Gastrocnemius medialis (tissue), 4 donors: ENCODE measurements around the gene RCOR1. TPM values are rescaled to one million over a fixed set of nuclear protein-coding genes. Genes with fewer than 3 reads are reported as not detected.
A peak's percentile ranks its signal among the peaks of the same experiment; 100 is the strongest.

Experiments used
- ATAC-seq, 2 donors: fragments of 150-250 bp; one replicate each; pipeline ENCODE4 v1.9.1; 2016
- DNase-seq, 2 donors: peaks; one replicate each; pipeline ENCODE4 v3.0.0-alpha.2; 2019
- H3K27ac ChIP-seq, 4 donors: fragments of 200-600 bp; sonication (generic); 1 replicate in 1 of 4; 2 replicates in 3 of 4; pipeline ENCODE4 v1.5.1; 2016 to 2018; ENCODE audit warnings: mild to moderate bottlenecking in 2 of 4, moderate library complexity in 1 of 4
- H3K27me3 ChIP-seq, 3 donors: fragments of 200-600 bp; sonication (generic) in 2 of 3; 1 replicate in 1 of 3; 2 replicates in 2 of 3; pipeline versions ENCODE4 v1.5.1 to v1.6.0; 2016 to 2019; ENCODE audit warnings: mild to moderate bottlenecking in 1 of 3, moderate library complexity in 1 of 3
- H3K36me3 ChIP-seq, 2 donors: fragments of 200-600 bp; sonication (generic) in 1 of 2; one replicate each; pipeline ENCODE4 v1.5.1; 2017 to 2018
- H3K4me1 ChIP-seq, 2 donors: fragments of 200-600 bp; sonication (generic) in 1 of 2; one replicate each; pipeline ENCODE4 v1.5.1; 2016 to 2017; ENCODE audit warnings: mild to moderate bottlenecking in 2 of 2
- H3K4me3 ChIP-seq, 4 donors: fragments of 200-600 bp; sonication (generic) in 3 of 4; 1 replicate in 1 of 4; 2 replicates in 3 of 4; pipeline ENCODE4 v1.5.1; 2016 to 2019; ENCODE audit warnings: mild to moderate bottlenecking in 2 of 4
- H3K9me3 ChIP-seq, 3 donors: fragments of 200-600 bp; sonication (generic) in 2 of 3; 1 replicate in 1 of 3; 2 replicates in 2 of 3; pipeline ENCODE4 v1.5.1; 2016 to 2019
- POLR2A ChIP-seq, 2 donors: fragments of 450-650 bp; IDR thresholded peaks; one replicate each; pipeline ENCODE4 v1.6.1; 2017; ENCODE audit warnings: antibody characterized with exemption in 2 of 2, mild to moderate bottlenecking in 2 of 2, moderate library complexity in 2 of 2
- in situ Hi-C, 4 donors: fragments of 200-750 bp; cut with MboI; loops; one replicate each; pipeline versions ENCODE4 v1.15.0 to v1.8.0; 2017; ENCODE audit warnings: low sequenced_read_pairs in 4 of 4
- intact Hi-C: fragments of 100-400 bp; cut with DNase I; formaldehyde crosslinking; loops from one replicate; pipeline ENCODE4 v1.15.1; 2023; ENCODE audit warnings: low total_unique reads
- total RNA-seq, 4 donors: library from RNA; depleted of rRNA; stranded (reverse); fragments of >200 nt; gene quantifications; one replicate each; pipeline versions ENCODE4 v1.1.0 to v1.2.3, GENCODE V29; 2016
- TF ChIP-seq, protein P1 (sequence below), 5 experiments: fragments of 450-650 bp in 3 of 5; fragments of 200-600 bp in 2 of 5; sonication (generic) in 2 of 5; IDR thresholded peaks in 4 of 5; conservative IDR thresholded peaks in 1 of 5; 1 replicate in 4 of 5; 2 replicates in 1 of 5; pipeline ENCODE4 v1.5.1; 2016 to 2019; ENCODE audit warnings: antibody characterized with exemption in 5 of 5, mild to moderate bottlenecking in 3 of 5, moderate library complexity in 3 of 5

RCOR1 gene
- total RNA-seq, 4 donors from 2014 or later = 10.0 to 14.2 (median 12.1) TPM

DNA sequence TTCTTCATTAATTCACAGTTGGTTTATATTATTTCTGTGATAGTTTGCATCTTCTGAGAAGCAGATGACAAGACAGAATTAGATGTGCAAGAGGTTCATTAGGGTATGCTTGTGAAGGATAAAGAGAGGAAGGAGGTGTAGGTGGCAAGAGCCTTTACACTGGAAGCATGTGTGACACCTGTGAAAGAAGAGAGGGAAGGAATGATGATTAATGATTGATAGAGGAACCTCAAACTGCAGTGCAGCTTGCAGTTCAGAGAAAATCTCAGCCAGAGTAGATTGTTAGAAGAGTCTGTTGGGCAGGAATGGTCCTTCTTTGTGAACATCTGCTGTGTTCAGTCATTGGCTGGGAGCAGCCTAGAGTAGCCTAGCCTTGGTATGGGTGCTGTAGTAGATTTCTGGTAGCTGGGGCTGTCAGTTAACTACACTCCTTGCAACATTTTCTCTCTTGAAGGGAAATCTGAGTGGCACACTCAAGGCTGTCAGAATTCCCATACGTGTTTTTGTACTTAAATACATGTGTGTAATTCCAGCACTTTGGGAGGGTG is 9.0 kb downstream of the RCOR1 start:
- in situ Hi-C loops (no loop called here), intact Hi-C loops (no loop called here)
- no peaks in the 10 kb centered on the region for H3K36me3 ChIP-seq
- H3K27me3 ChIP-seq = no peaks in the 10 kb centered on the region
- peaks cover 31 to 33% of the 10 kb centered on the region in 2 donors for H3K4me1 ChIP-seq
- H3K9me3 ChIP-seq = no peaks in the 10 kb centered on the region
- ATAC-seq (no peak), DNase-seq (no peak)
- H3K27ac ChIP-seq = no peak overlapping the region
- no peak overlapping the region for H3K4me3 ChIP-seq
- TF ChIP-seq POLR2A (IDR thresholded peaks at IDR 0.05) = no peak
- TF ChIP-seq, protein P1, sequence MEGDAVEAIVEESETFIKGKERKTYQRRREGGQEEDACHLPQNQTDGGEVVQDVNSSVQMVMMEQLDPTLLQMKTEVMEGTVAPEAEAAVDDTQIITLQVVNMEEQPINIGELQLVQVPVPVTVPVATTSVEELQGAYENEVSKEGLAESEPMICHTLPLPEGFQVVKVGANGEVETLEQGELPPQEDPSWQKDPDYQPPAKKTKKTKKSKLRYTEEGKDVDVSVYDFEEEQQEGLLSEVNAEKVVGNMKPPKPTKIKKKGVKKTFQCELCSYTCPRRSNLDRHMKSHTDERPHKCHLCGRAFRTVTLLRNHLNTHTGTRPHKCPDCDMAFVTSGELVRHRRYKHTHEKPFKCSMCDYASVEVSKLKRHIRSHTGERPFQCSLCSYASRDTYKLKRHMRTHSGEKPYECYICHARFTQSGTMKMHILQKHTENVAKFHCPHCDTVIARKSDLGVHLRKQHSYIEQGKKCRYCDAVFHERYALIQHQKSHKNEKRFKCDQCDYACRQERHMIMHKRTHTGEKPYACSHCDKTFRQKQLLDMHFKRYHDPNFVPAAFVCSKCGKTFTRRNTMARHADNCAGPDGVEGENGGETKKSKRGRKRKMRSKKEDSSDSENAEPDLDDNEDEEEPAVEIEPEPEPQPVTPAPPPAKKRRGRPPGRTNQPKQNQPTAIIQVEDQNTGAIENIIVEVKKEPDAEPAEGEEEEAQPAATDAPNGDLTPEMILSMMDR (IDR thresholded peaks at IDR 0.05 in 4 of 5, conservative IDR thresholded peaks at IDR 0.05 in 1 of 5) = no peak

DNA sequence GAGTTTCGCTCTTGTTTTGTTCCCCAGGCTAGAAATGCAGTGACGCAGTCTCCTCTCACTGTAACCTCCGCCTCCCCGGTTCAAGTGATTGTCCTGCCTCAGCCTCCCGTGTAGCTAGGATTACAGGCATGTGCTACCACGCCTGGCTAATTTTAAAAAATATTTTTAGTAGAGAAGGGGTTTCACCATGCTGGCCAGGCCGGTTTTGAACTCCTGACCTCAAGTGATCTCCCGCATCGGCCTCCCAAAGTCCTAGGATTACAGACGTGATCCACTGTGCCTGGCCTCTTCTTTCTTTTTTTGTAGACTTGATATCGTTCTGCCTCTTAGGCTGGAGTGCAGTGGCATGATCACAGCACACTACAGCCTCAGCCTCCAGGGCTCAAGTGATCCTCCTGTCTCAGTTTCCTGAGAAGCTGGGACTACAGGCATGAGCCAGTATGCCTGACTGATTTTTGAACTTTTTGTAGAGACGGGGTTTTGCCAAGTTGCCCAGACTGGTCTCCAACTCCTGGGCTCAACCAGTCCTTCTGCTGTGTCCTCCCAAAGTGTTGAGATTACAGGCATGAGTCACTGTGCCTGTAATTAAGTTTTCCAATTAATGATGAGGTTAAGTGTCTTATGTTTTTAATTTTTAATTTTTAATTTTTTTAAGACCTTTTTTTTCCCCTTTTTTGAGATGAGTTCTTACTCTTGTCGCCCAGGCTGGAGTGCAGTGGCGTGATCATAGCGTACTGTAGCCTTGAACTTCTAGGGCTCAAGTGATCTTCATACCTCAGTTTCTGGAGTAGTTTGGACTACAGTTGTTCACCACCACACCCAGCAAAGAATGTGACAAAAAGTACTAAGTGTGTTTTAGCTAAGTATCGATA is 10.2 kb downstream of the RCOR1 start:
- Histone ChIP-seq H3K4me3 (no peak overlapping the region), H3K4me1 (peaks cover 38 to 39% of the 10 kb centered on the region in 2 donors), H3K36me3 (no peaks in the 10 kb centered on the region), H3K9me3 (no peaks in the 10 kb centered on the region), H3K27ac (peak overlapping the region in 2 of 4 donors; percentile 6 to 43), H3K27me3 (no peaks in the 10 kb centered on the region)
- intact Hi-C loops (no loop called here), in situ Hi-C loops (no loop called here)
- TF ChIP-seq POLR2A (IDR thresholded peaks at IDR 0.05) = no peak
- TF ChIP-seq, protein P1 (IDR thresholded peaks at IDR 0.05 in 4 of 5, conservative IDR thresholded peaks at IDR 0.05 in 1 of 5) = no peak
- ATAC-seq (peak in 1 of 2 donors; percentile 25), DNase-seq (no peak)

DNA sequence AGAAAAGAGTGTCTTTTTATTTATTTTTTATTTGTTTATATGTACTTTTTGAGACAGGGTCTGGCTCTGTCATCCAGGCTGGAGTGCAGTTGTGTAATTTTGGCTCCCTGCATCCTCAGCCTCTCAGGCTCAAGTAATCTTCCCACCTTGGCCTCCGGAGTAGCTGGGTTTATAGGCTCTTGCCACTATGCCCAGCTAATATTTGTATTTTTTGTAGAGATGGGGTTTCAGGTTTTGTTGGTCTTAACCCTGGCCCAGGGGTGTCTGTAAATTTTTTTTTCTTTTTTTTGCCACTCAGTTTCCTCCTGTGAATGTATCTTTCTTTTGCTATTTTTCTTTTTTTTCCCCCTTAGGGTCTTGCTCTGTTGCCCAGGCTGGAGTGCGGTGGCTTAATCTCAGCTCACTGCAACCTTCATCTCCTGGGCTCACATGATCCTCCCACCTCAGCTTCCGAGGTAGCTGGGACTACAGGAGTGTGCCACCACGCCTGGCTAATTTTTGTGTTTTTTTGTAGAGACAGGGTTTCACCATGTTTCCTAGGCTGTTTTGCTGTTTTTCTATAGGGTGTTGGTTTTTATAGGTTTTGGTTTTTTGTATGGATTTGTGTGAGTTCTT is 11.0 kb downstream of the RCOR1 start:
- ATAC-seq (no peak), DNase-seq (no peak)
- peak overlapping the region in 1 of 4 donors; percentile 37 for H3K27ac ChIP-seq
- peaks cover 41 to 42% of the 10 kb centered on the region in 2 donors for H3K4me1 ChIP-seq
- H3K27me3 ChIP-seq = no peaks in the 10 kb centered on the region
- H3K9me3 ChIP-seq = no peaks in the 10 kb centered on the region
- no peak overlapping the region for H3K4me3 ChIP-seq
- TF ChIP-seq, protein P1 (IDR thresholded peaks at IDR 0.05 in 4 of 5, conservative IDR thresholded peaks at IDR 0.05 in 1 of 5) = no peak
- TF ChIP-seq POLR2A (IDR thresholded peaks at IDR 0.05) = no peak
- no peaks in the 10 kb centered on the region for H3K36me3 ChIP-seq
- intact Hi-C loops = no loop called here
- in situ Hi-C loops = no loop called here

DNA sequence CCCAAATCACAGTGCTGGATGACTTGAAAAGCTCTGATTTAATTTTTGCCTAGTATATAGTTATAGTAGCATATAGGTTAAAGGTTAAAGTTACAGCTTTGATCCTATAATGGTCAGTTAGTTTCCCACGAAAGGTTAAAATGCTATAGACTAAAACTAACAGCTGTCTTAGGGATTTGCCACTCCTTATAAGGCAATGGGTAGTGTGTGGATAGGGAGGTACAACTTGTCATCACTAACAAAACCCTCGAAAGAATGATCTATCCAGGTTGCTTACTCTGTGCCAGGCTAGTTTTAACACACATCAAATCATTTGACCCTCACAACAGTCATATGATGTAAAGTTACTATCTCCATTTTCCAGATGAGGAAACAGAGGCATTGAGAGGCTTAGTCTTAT is 11.7 kb downstream of the RCOR1 start:
- H3K27ac ChIP-seq = peak overlapping the region; percentile 12 to 71 (median 47)
- H3K4me1 ChIP-seq = peaks cover 41 to 42% of the 10 kb centered on the region in 2 donors
- in situ Hi-C loops (no loop called here), intact Hi-C loops (no loop called here)
- DNase-seq (no peak), ATAC-seq (peak in 1 of 2 donors; percentile 26)
- no peak for TF ChIP-seq POLR2A (IDR thresholded peaks at IDR 0.05)
- TF ChIP-seq, protein P1 (IDR thresholded peaks at IDR 0.05 in 4 of 5, conservative IDR thresholded peaks at IDR 0.05 in 1 of 5) = no peak
- H3K36me3 ChIP-seq = no peaks in the 10 kb centered on the region
- H3K27me3 ChIP-seq = no peaks in the 10 kb centered on the region
- no peak overlapping the region for H3K4me3 ChIP-seq
- H3K9me3 ChIP-seq = no peaks in the 10 kb centered on the region
